ENCODE measurements around the gene KMT2A.
A peak's percentile ranks its signal among the peaks of the same experiment; 100 is the strongest.
"Not testable (repeated sequence)": the region's sequence is repeated elsewhere in the genome, so short reads cannot be mapped to it uniquely, and the experiment has no call there.

Gene KMT2A

DNA sequence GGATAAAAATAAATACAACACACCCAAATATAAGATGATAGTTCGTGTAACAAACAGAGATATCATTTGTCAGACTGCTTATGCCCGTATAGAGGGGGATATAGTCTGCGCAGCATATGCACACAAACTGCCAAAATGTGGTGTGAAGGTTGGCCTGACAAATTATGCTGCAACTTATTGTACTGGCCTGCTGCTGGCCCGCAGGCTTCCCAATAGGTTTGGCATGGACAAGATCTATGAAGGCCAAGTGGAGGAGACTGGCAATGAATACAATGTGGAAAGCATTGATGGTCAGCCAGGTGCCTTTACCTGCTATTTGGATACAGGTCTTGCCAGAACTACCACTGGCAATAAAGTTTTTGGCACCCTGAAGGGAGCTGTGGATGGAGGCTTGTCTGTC lies 124.5 kb downstream of the KMT2A start:
- Histone ChIP-seq H3K9me3 (ENCODE audit: insufficient read depth, low read length) (no peaks in the 10 kb centered on the region), H3K27me3 (ENCODE audit: low read depth, low read length) (no peaks in the 10 kb centered on the region), H3K4me1 (ENCODE audit: low read length) (no peaks in the 10 kb centered on the region), H3K9ac (ENCODE audit: low read length) (no peak overlapping the region), H2AFZ (ENCODE audit: low read depth, low read length) (no peak overlapping the region), H4K20me1 (ENCODE audit: insufficient read depth, low read length) (no peaks in the 10 kb centered on the region), H3K4me3 (ENCODE audit: low read length) (no peak overlapping the region), H3K79me2 (ENCODE audit: low read length) (no peaks in the 10 kb centered on the region), H3K36me3 (replicated peaks; ENCODE audit: low read depth, low read length) (peaks cover 8% of the 10 kb centered on the region), H3K4me2 (ENCODE audit: low read length) (no peak overlapping the region), H3K27ac (ENCODE audit: low read length) (no peak overlapping the region)
- TF ChIP-seq, protein P1, sequence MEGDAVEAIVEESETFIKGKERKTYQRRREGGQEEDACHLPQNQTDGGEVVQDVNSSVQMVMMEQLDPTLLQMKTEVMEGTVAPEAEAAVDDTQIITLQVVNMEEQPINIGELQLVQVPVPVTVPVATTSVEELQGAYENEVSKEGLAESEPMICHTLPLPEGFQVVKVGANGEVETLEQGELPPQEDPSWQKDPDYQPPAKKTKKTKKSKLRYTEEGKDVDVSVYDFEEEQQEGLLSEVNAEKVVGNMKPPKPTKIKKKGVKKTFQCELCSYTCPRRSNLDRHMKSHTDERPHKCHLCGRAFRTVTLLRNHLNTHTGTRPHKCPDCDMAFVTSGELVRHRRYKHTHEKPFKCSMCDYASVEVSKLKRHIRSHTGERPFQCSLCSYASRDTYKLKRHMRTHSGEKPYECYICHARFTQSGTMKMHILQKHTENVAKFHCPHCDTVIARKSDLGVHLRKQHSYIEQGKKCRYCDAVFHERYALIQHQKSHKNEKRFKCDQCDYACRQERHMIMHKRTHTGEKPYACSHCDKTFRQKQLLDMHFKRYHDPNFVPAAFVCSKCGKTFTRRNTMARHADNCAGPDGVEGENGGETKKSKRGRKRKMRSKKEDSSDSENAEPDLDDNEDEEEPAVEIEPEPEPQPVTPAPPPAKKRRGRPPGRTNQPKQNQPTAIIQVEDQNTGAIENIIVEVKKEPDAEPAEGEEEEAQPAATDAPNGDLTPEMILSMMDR (IDR thresholded peaks at IDR 0.05; ENCODE audit: low read depth, low read length): no peak
- TF ChIP-seq EZH2phosphoT487 (IDR thresholded peaks at IDR 0.05; ENCODE audit: low read depth): no peak

DNA sequence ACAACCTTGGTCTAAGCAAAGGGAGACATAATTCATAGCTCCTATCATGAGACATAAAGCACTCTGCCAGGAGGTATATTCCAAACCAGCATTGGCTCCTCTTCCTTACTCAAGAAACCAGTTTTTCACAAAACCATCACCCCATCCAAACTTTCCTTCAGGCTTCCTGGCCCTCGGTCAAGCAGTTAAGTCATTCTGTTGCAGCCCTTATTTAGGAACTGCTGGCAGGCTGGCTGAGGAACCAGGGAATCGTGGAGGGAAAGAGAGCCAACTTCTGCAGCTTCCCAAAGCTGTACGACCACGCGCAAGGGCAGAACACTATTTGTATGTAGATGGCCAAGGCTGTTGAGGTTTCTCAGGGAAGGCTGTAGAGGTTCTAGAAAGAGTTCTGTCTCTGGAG lies 128.8 kb downstream of the KMT2A start:
- Histone ChIP-seq H3K36me3 (replicated peaks; ENCODE audit: low read depth, low read length) (no peaks in the 10 kb centered on the region), H3K27ac (ENCODE audit: low read length) (no peak overlapping the region), H3K27me3 (ENCODE audit: low read depth, low read length) (no peaks in the 10 kb centered on the region), H3K4me1 (ENCODE audit: low read length) (no peaks in the 10 kb centered on the region), H3K9ac (ENCODE audit: low read length) (no peak overlapping the region), H3K9me3 (ENCODE audit: insufficient read depth, low read length) (no peaks in the 10 kb centered on the region), H3K4me2 (ENCODE audit: low read length) (0 out of 2 replicates have a peak overlapping the region, but pooled peaks have one; percentile 21), H3K4me3 (ENCODE audit: low read length) (no peak overlapping the region), H2AFZ (ENCODE audit: low read depth, low read length) (no peak overlapping the region), H3K79me2 (ENCODE audit: low read length) (no peaks in the 10 kb centered on the region), H4K20me1 (ENCODE audit: insufficient read depth, low read length) (no peaks in the 10 kb centered on the region)
- no peak for TF ChIP-seq EZH2phosphoT487 (IDR thresholded peaks at IDR 0.05; ENCODE audit: low read depth)
- TF ChIP-seq, protein P1 (IDR thresholded peaks at IDR 0.05; ENCODE audit: low read depth, low read length): no peak

DNA sequence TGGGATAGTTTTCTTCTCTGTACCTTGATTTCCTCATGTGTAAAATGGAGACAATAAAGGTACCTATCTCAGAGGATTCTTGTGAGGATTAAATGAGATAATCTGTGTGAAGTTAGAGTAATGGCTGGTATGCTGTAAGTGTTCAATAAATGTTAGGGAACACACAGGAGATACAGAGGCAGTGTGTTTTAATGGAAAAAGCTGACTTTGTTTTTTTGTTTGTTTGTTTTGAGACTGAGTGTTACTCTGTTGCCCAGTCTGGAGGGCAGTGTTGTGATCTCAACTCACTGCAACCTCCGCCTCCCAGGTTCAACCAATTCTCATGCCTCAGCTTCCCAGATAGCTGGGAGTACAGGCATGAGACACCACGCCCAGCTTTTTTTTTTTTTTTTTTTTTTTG lies 133.4 kb downstream of the KMT2A start:
- H4K20me1 ChIP-seq (ENCODE audit: insufficient read depth, low read length): peaks cover 17% of the 10 kb centered on the region
- no peak overlapping the region for H3K27ac ChIP-seq (ENCODE audit: low read length)
- no peaks in the 10 kb centered on the region for H3K9me3 ChIP-seq (ENCODE audit: insufficient read depth, low read length)
- TF ChIP-seq, protein P1 (IDR thresholded peaks at IDR 0.05; ENCODE audit: low read depth, low read length): no peak
- TF ChIP-seq EZH2phosphoT487 (IDR thresholded peaks at IDR 0.05; ENCODE audit: low read depth): no peak
- peaks cover 6% of the 10 kb centered on the region for H3K36me3 ChIP-seq (replicated peaks; ENCODE audit: low read depth, low read length)
- H3K4me2 ChIP-seq (ENCODE audit: low read length): no peak overlapping the region
- H3K4me3 ChIP-seq (ENCODE audit: low read length): no peak overlapping the region
- peaks cover 25% of the 10 kb centered on the region for H3K79me2 ChIP-seq (ENCODE audit: low read length)
- H3K27me3 ChIP-seq (ENCODE audit: low read depth, low read length): no peaks in the 10 kb centered on the region
- H2AFZ ChIP-seq (ENCODE audit: low read depth, low read length): no peak overlapping the region
- H3K9ac ChIP-seq (ENCODE audit: low read length): no peak overlapping the region
- H3K4me1 ChIP-seq (ENCODE audit: low read length): peaks cover 18% of the 10 kb centered on the region

DNA sequence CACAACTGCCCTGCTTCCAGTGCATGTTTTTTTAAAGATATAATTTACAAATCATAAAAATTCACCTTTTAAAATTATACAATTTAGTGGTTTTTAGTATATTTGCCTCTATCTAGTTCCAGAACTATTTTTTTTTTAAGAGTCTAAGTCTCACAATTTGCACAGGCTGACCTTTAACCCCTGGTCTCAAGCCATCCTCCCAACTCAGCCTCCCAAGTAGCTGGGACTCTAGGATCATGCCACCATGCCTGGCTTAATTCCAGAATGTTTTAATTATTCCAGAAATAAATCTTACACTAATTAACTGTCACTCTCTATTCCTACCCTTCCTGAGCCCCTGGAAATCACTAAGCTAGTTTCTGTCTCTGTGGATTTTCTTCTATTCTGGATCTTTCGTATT lies 134.5 kb downstream of the KMT2A start:
- peaks cover 36% of the 10 kb centered on the region for H3K79me2 ChIP-seq (ENCODE audit: low read length)
- H4K20me1 ChIP-seq (ENCODE audit: insufficient read depth, low read length): peaks cover 29% of the 10 kb centered on the region
- TF ChIP-seq EZH2phosphoT487 (IDR thresholded peaks at IDR 0.05; ENCODE audit: low read depth): no peak
- TF ChIP-seq, protein P1 (IDR thresholded peaks at IDR 0.05; ENCODE audit: low read depth, low read length): no peak
- H3K4me1 ChIP-seq (ENCODE audit: low read length): peaks cover 23% of the 10 kb centered on the region
- H3K36me3 ChIP-seq (replicated peaks; ENCODE audit: low read depth, low read length): peaks cover 6% of the 10 kb centered on the region
- no peak overlapping the region for H3K27ac ChIP-seq (ENCODE audit: low read length)
- no peak overlapping the region for H3K4me3 ChIP-seq (ENCODE audit: low read length)
- no peaks in the 10 kb centered on the region for H3K9me3 ChIP-seq (ENCODE audit: insufficient read depth, low read length)
- H3K4me2 ChIP-seq (ENCODE audit: low read length): no peak overlapping the region
- H3K9ac ChIP-seq (ENCODE audit: low read length): no peak overlapping the region
- H3K27me3 ChIP-seq (ENCODE audit: low read depth, low read length): no peaks in the 10 kb centered on the region
- H2AFZ ChIP-seq (ENCODE audit: low read depth, low read length): peak overlapping the region; percentile 93; the same call in 1 of the 2 replicates

DNA sequence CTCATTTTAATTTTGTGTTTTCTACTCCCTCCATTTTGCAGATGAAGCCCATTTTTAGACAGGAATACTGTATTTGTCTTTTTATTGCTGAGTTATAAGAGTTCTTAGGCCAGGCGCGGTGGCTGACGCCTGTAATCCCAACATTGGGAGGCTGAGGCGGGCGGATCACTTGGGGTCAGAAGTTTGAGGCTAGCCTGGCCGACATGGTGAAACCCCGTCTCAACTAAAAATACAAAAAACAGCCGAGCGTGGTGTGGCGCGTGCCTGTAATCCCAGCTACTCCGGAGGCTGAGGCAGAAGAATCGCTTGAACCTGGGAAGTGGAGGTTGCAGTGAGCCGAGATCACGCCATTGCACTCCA lies 135.4 kb downstream of the KMT2A start:
- H3K27ac ChIP-seq (ENCODE audit: low read length); H3K27me3 ChIP-seq (ENCODE audit: low read depth, low read length); H3K9me3 ChIP-seq (ENCODE audit: insufficient read depth, low read length): not testable (repeated sequence)
- Histone ChIP-seq H3K79me2 (ENCODE audit: low read length) (peaks cover 45% of the 10 kb centered on the region), H3K4me2 (ENCODE audit: low read length) (peak overlapping the region; percentile 78), H2AFZ (ENCODE audit: low read depth, low read length) (peak overlapping the region; percentile 93), H4K20me1 (ENCODE audit: insufficient read depth, low read length) (peaks cover 38% of the 10 kb centered on the region), H3K9ac (ENCODE audit: low read length) (peak overlapping the region; percentile 62), H3K4me3 (ENCODE audit: low read length) (peak overlapping the region; percentile 98), H3K4me1 (ENCODE audit: low read length) (peaks cover 26% of the 10 kb centered on the region), H3K36me3 (replicated peaks; ENCODE audit: low read depth, low read length) (peaks cover 11% of the 10 kb centered on the region)
